IPS-20b (cell line): ENCODE data around the gene LRRC4B.

ENCODE experiments used
- H3K27ac ChIP-seq: one replicate; pipeline ENCODE4 v1.5.1; 2013; ENCODE audit warnings: low read length
- H3K27me3 ChIP-seq: 2 replicates; pipeline ENCODE4 v1.6.1; 2013; ENCODE audit warnings: mild to moderate bottlenecking, low read length, inconsistent platforms; ENCODE audit not compliant: insufficient read depth
- H3K36me3 ChIP-seq: 2 replicates; pipeline ENCODE4 v1.6.1; 2013; ENCODE audit warnings: low read depth, mild to moderate bottlenecking, inconsistent platforms, low read length, moderate library complexity; ENCODE audit not compliant: insufficient read depth
- H3K4me1 ChIP-seq: 2 replicates; pipeline ENCODE4 v1.6.1; 2013; ENCODE audit warnings: mild to moderate bottlenecking, control low read depth, inconsistent platforms, low read length, moderate library complexity; ENCODE audit not compliant: insufficient read depth
- H3K4me3 ChIP-seq: 2 replicates; pipeline ENCODE4 v1.5.1; 2013; ENCODE audit warnings: mild to moderate bottlenecking, low read length, inconsistent platforms
- H3K9ac ChIP-seq: 2 replicates; pipeline ENCODE4 v1.6.1; 2013; ENCODE audit warnings: low read depth, mild to moderate bottlenecking, inconsistent platforms, low read length, moderate library complexity
- H3K9me3 ChIP-seq: 2 replicates; pipeline ENCODE4 v1.6.1; 2013; ENCODE audit warnings: mild to moderate bottlenecking, low read depth, low read length, inconsistent platforms; ENCODE audit not compliant: insufficient read depth

The LRRC4B gene

GRCh38 chr19:50549927-50550593 lies 18.2 kb downstream of the LRRC4B start:
- H3K9ac ChIP-seq, result no peak overlapping the region
- H3K9me3 ChIP-seq, result peaks cover 39% of the 10 kb centered on the region
- no peaks in the 10 kb centered on the region for H3K4me1 ChIP-seq
- H3K27me3 ChIP-seq, result peaks cover 53% of the 10 kb centered on the region
- no peak overlapping the region for H3K4me3 ChIP-seq
- no peak overlapping the region for H3K27ac ChIP-seq
- no peaks in the 10 kb centered on the region for H3K36me3 ChIP-seq

DNA sequence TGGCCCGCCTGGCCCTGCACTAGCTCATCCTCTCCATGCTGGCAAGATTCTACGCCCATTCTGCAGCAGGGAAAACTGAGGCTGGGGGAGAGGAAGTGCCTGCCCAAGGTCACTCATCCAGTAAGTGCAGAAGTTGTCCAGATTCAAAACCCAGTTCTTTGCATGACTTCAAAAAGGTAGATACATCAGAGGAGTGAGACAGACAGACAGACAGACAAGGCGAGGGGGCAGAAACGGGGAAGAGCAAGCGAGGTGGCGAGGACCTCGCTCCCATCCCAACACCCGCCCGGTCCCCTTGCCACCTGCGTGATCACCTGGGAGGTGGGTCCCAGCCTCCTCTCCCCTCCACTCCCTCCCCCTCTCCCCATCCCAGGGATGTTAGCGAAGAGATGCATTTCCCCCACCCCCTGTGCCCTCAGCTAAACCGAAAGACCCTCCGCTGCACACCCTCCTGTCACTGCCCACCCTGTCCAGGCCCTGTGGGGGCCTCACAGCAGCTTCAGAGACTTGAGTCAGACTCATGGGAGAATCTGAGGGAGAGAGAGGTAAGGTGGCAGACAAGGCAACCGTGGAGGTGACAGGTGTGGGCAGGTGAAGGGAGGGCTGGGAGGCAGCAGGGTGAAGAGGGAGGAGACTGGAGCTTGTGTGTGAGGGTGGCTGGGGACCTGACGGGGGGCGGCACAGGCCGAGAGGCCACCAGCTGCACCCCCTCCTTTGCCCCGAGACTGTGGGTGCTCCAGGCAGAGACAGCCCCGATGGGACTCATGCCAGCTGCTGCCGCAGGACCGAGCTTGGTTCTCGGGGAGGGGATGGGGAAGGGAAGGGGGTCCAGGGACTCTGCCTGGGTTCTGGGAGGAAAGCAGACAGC lies 18.9 kb downstream of the LRRC4B start:
- Histone ChIP-seq H3K4me3 (no peak overlapping the region), H3K27ac (no peak overlapping the region), H3K9ac (no peak overlapping the region), H3K4me1 (no peaks in the 10 kb centered on the region), H3K9me3 (peaks cover 33% of the 10 kb centered on the region), H3K36me3 (no peaks in the 10 kb centered on the region), H3K27me3 (peaks cover 45% of the 10 kb centered on the region)

DNA sequence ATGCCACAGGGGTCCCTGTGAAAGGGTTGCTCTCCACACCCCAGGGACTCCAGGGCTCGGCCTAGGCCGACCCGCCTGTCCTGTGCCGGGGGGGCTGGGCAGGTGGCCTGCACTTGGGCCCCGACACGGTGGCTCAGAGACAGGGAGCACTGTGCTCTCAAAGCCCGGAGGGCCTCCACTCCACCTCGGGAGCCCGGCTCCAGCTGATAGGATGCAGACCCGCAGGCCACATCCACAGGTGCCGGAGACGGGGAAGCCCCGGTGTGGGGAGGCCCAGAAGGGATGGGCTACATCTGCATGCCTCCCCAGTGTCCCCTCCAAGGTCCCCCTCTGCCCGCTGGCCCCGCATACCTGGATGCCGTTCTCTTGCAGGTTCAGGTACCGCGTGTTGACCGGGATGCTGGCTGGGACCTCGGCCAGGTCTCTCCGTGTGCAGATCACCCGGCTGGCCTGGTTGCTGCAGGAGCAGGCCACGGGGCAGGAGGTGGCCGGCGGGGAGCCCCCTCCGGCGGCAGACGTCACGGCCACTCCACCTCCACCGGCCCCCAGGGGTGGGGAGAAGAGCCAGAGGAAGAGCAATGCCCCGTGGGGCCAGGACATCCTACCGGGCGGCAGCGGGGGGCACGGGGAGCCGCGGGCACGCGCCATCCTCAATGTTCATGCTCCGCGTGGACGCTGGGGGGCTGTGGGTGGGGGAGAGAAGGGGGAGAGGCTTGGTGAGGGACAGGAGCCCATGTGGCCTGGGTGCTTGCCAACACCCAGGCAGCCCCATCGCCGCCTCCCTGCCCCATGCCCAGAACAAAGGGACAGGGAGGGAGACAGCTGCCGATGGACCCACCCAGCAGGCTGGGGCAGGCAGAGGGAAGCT lies 19.8 kb downstream of the LRRC4B start:
- peaks cover 28% of the 10 kb centered on the region for H3K9me3 ChIP-seq
- H3K27ac ChIP-seq, result no peak overlapping the region
- H3K36me3 ChIP-seq, result no peaks in the 10 kb centered on the region
- no peak overlapping the region for H3K4me3 ChIP-seq
- peaks cover 40% of the 10 kb centered on the region for H3K27me3 ChIP-seq
- H3K4me1 ChIP-seq, result no peaks in the 10 kb centered on the region
- H3K9ac ChIP-seq, result no peak overlapping the region

DNA sequence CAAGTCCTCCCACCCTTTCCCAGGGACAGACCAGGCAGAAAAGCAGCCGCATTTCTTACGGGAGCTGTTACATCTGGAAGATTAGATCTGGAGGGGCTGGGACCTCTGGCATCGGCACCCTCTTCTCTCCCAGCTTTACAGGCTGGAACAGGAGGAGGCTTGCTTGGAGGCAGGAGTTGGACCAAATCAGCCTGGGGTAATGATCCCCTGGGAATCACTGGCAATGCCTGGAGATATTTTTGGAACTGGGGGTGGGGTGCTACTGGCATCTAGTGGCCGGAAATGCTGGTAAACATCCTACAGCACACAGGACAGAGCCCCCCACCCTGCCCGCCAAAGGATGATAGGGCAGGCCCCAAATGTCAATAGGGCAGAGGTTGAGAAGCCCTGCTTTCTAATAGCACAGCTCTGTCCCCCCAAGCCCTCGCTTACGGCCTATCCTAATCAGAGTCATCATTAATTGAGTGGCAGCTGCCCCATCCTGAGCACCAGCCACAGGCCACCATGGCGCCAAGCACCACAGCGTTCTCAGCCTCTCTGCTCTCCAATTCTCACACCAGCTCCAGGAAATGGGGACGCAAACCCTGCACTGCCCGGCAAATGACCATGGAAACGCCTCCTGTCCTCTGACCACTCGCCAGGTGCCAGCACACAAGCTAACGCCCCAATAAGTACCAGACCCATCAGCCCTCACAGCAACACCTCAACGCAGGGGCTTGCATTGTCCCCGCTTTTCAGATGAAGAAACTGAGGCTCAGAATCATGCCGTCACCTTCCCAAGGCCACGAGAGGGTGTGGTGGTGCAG lies 20.6 kb downstream of the LRRC4B start:
- Histone ChIP-seq H3K36me3 (no peaks in the 10 kb centered on the region), H3K27me3 (peaks cover 32% of the 10 kb centered on the region), H3K9ac (no peak overlapping the region), H3K4me3 (no peak overlapping the region), H3K4me1 (no peaks in the 10 kb centered on the region), H3K27ac (no peak overlapping the region), H3K9me3 (peaks cover 29% of the 10 kb centered on the region)

DNA sequence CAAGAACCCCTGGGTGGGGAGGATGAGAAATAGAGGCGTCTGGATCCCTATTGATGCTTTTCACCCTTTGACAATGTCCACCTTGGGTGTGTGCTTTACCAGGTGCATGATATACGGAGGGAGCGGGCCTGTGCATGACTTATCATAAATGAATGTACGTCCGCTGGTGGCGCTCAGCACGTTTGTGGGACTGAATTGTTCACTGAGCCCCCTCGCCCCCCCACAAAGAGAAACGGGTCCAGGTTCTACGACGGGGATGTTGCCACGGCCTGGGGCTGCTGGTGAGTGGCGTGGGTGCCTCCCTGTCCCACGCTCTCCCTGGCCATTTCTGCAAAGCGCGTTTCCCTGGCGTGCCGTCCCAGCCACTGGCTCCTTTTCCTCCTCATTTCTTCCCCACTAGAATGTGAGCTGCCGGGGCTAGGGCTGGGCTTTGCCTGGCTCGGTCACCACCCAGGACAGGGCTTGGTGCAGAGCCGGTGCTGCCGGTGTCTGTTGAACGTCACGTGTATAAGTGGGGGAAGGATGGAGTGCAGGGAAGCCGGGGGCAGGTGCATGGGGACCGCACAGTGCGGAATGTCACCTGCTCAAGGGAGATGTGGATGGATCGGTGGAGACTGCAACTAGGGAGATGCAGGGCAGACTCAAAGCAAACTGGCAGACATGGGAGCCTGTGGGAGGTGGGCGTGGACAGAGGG lies 21.6 kb downstream of the LRRC4B start:
- Histone ChIP-seq H3K4me3 (no peak overlapping the region), H3K9ac (no peak overlapping the region), H3K4me1 (no peaks in the 10 kb centered on the region), H3K9me3 (peaks cover 20% of the 10 kb centered on the region), H3K36me3 (no peaks in the 10 kb centered on the region), H3K27me3 (peaks cover 23% of the 10 kb centered on the region), H3K27ac (no peak overlapping the region)

DNA sequence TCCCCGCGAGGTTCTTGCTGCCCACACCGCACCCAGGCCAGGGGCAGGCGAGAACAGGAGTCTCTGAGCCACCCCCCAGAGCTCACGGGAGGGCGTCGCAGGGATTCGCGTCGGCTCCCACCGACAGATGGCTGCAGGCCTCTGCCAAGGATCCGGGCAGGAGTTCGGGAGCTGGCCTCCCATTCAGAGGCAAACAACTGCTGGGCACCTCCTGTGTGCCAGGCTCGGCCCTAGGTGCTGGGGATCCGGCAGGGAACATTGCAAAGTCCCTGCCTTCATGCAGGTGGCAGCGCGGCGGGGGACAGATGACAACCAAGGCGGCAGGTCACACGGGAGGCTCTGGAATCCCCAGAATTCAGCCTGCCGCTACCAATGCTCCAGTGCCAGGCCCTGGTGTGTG lies 25.3 kb downstream of the LRRC4B start:
- H3K9ac ChIP-seq, result no peak overlapping the region
- H3K9me3 ChIP-seq, result peaks cover 28% of the 10 kb centered on the region
- no peaks in the 10 kb centered on the region for H3K36me3 ChIP-seq
- no peaks in the 10 kb centered on the region for H3K4me1 ChIP-seq
- no peaks in the 10 kb centered on the region for H3K27me3 ChIP-seq
- no peak overlapping the region for H3K4me3 ChIP-seq
- H3K27ac ChIP-seq, result no peak overlapping the region

- Histone ChIP-seq H3K27ac (no peak overlapping the region), H3K9ac (no peak overlapping the region), H3K27me3 (no peaks in the 10 kb centered on the region), H3K9me3 (peaks cover 49% of the 10 kb centered on the region), H3K4me3 (no peak overlapping the region), H3K4me1 (no peaks in the 10 kb centered on the region), H3K36me3 (no peaks in the 10 kb centered on the region)
Measured at GRCh38 chr19:50537769-50538230, 30.4 kb downstream of the LRRC4B start.

- no peaks in the 10 kb centered on the region for H3K4me1 ChIP-seq
- H3K9me3 ChIP-seq, result peaks cover 52% of the 10 kb centered on the region
- no peaks in the 10 kb centered on the region for H3K27me3 ChIP-seq
- no peaks in the 10 kb centered on the region for H3K36me3 ChIP-seq
- no peak overlapping the region for H3K4me3 ChIP-seq
- no peak overlapping the region for H3K9ac ChIP-seq
- H3K27ac ChIP-seq, result no peak overlapping the region
Measured at GRCh38 chr19:50537306-50537685, 30.9 kb downstream of the LRRC4B start.

GRCh38 chr19:50536662-50537305 lies 31.5 kb downstream of the LRRC4B start:
- Histone ChIP-seq H3K4me3 (no peak overlapping the region), H3K9ac (no peak overlapping the region), H3K4me1 (no peaks in the 10 kb centered on the region), H3K27ac (no peak overlapping the region), H3K36me3 (no peaks in the 10 kb centered on the region), H3K27me3 (no peaks in the 10 kb centered on the region), H3K9me3 (peaks cover 53% of the 10 kb centered on the region)

DNA sequence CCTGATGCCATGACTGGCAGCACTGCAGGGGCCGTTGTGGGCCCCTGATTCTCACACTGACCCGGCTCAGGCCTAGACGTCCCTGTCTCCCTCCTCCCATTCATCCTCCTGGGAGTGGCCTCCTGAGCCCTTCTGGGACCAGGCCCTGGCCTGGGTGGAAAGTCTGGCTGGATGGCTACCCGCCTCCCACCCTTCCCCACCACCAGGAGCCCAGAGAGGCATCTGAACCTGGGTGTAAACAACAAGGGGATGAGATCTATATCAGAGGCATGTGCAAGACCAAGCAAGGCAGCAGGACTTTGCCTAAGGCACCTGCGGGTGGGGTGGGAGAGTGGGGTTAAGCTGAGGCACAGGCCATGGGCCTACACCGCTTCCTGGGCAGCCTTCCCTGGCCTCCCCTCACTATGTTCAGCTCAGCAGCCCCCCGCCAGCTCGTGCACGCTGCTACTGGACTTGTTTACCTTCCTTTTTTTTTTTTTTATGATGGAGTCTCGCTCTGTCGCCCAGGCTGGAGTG lies 32.5 kb downstream of the LRRC4B start:
- Histone ChIP-seq H3K27ac (no peak overlapping the region), H3K4me1 (no peaks in the 10 kb centered on the region), H3K27me3 (no peaks in the 10 kb centered on the region), H3K9ac (no peak overlapping the region), H3K4me3 (no peak overlapping the region), H3K9me3 (peaks cover 56% of the 10 kb centered on the region), H3K36me3 (no peaks in the 10 kb centered on the region)
